ENCODE data around the gene FASN. TPM values are rescaled to one million over a fixed set of nuclear protein-coding genes. Genes with fewer than 3 reads are reported as not detected.

FASN gene
- total RNA-seq, 1 donor from 2014 or later, result 228 TPM

GRCh38 chr17:82114872-82115271 lies 16.8 kb upstream of the FASN start:
- no peaks in the 10 kb centered on the region for H3K27me3 Mint-ChIP-seq
- no peak for DNase-seq (ENCODE audit: extremely low spot score, unreplicated experiment)
- no peak overlapping the region for H3K4me3 Mint-ChIP-seq

DNA sequence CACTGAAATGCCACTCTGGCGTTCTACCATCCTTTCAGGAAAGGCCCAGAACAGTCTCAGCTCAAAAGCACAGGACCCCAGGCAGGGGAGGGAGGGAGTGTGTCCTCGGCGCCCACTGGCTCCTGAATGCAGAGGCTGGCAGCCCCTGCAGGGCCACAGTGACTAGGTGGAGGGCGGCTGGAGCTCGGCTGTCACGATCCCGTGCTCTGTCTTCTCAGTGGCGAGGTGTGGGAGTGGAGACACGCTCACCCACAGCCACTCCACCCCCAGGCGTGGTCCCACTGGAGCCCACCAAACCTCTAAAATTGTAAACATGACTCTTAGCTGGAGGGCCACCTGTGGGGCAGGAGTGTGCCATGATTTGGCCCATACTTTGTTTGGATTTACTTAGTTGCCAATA lies 16.4 kb upstream of the FASN start:
- Mint-ChIP-seq H3K36me3 (peaks cover 6% of the 10 kb centered on the region), H3K27me3 (no peaks in the 10 kb centered on the region), H3K9me3 (no peaks in the 10 kb centered on the region), H3K4me3 (no peak overlapping the region), H3K27ac (no peak overlapping the region), H3K4me1 (ENCODE audit: unreplicated experiment) (peaks cover 23% of the 10 kb centered on the region)
- no peak for DNase-seq (ENCODE audit: extremely low spot score, unreplicated experiment)
- no peak for TF ChIP-seq CTCF (conservative IDR thresholded peaks at IDR 0.05)

More at GRCh38 chr17:82114872-82115271, 16.8 kb upstream of the FASN start:
- H3K36me3 Mint-ChIP-seq, result peaks cover 6% of the 10 kb centered on the region
- TF ChIP-seq CTCF (conservative IDR thresholded peaks at IDR 0.05), result no peak
- H3K9me3 Mint-ChIP-seq, result no peaks in the 10 kb centered on the region
- H3K4me1 Mint-ChIP-seq (ENCODE audit: unreplicated experiment), result peaks cover 25% of the 10 kb centered on the region
- H3K27ac Mint-ChIP-seq, result no peak overlapping the region

- H3K4me3 Mint-ChIP-seq, result no peak overlapping the region
- H3K27me3 Mint-ChIP-seq, result no peaks in the 10 kb centered on the region
- no peaks in the 10 kb centered on the region for H3K9me3 Mint-ChIP-seq
- no peak for DNase-seq (ENCODE audit: extremely low spot score, unreplicated experiment)
- peaks cover 20% of the 10 kb centered on the region for H3K4me1 Mint-ChIP-seq (ENCODE audit: unreplicated experiment)
- TF ChIP-seq CTCF (conservative IDR thresholded peaks at IDR 0.05), result no peak
- no peak overlapping the region for H3K27ac Mint-ChIP-seq
- H3K36me3 Mint-ChIP-seq, result peaks cover 6% of the 10 kb centered on the region
Measured at GRCh38 chr17:82113941-82114340, 15.9 kb upstream of the FASN start.

GRCh38 chr17:82113422-82113821 lies 15.4 kb upstream of the FASN start:
- H3K27me3 Mint-ChIP-seq, result no peaks in the 10 kb centered on the region
- H3K9me3 Mint-ChIP-seq, result no peaks in the 10 kb centered on the region
- no peak overlapping the region for H3K27ac Mint-ChIP-seq
- DNase-seq (ENCODE audit: extremely low spot score, unreplicated experiment), result no peak
- peaks cover 20% of the 10 kb centered on the region for H3K4me1 Mint-ChIP-seq (ENCODE audit: unreplicated experiment)
- peaks cover 5% of the 10 kb centered on the region for H3K36me3 Mint-ChIP-seq
- no peak overlapping the region for H3K4me3 Mint-ChIP-seq
- TF ChIP-seq CTCF (conservative IDR thresholded peaks at IDR 0.05), result no peak

DNA sequence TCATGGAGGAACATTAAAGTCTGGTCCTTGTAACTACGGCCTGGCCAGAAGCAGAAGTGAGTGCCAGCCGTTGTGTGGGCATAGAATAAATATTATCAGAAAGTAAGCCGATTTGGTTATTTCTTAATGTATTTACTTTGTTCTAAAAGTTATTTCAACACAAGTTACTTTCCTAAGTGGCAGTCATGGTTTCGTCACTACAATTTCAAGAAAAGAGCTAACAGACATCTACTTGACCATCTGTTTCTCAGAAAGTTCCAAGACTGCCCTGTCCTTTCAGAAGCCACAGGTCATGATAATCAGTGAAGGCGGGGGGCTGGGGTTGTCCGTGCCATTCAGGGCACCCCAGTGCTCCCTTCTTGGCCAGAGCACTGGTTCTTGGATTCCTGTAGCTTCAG lies 14.9 kb upstream of the FASN start:
- TF ChIP-seq CTCF (conservative IDR thresholded peaks at IDR 0.05), result no peak
- H3K4me1 Mint-ChIP-seq (ENCODE audit: unreplicated experiment), result peaks cover 19% of the 10 kb centered on the region
- peaks cover 7% of the 10 kb centered on the region for H3K36me3 Mint-ChIP-seq
- no peak overlapping the region for H3K27ac Mint-ChIP-seq
- H3K27me3 Mint-ChIP-seq, result no peaks in the 10 kb centered on the region
- H3K9me3 Mint-ChIP-seq, result no peaks in the 10 kb centered on the region
- H3K4me3 Mint-ChIP-seq, result no peak overlapping the region
- no peak for DNase-seq (ENCODE audit: extremely low spot score, unreplicated experiment)

Measured in type B pancreatic cell (in vitro differentiated cells).